ENCODE data around the gene RBKS. TPM values are rescaled to one million over a fixed set of nuclear protein-coding genes. Genes with fewer than 3 reads are reported as not detected.

RBKS gene
- total RNA-seq, 2 experiments from 2014 or later, result 2.6 to 3.0 TPM

GRCh38 chr2:27875089-27875881, 14.9 kb downstream of the RBKS start:
- Histone ChIP-seq H3K4me1 (ENCODE audit: insufficient read depth, low read length) (no peaks in the 10 kb centered on the region), H3K4me3 (ENCODE audit: low read length) (no peak overlapping the region), H3K27me3 (ENCODE audit: control insufficient read depth in 1 of 2, insufficient read depth in 2 of 2, low read length in 2 of 2) (no peaks in the 10 kb centered on the region), H3K36me3 (ENCODE audit: insufficient read depth, low read length) (no peaks in the 10 kb centered on the region), H3K27ac (ENCODE audit: low read depth in 1 of 2, low read length in 2 of 2) (no peak overlapping the region), H3K9me3 (ENCODE audit: control insufficient read depth in 1 of 2, insufficient read depth in 1 of 2, low read length in 2 of 2) (no peaks in the 10 kb centered on the region)
- CTCF ChIA-PET, result no interaction called here
- H3K27ac Mint-ChIP-seq, result no peak overlapping the region
- H3K4me1 Mint-ChIP-seq (ENCODE audit: low read depth), result no peaks in the 10 kb centered on the region
- no peaks in the 10 kb centered on the region for H3K27me3 Mint-ChIP-seq
- POLR2A ChIA-PET, result no interaction called here
- intact Hi-C loops (cut with DNase I, micrococcal nuclease), result no loop called here
- H3K36me3 Mint-ChIP-seq (ENCODE audit: low read depth), result peaks cover 5% of the 10 kb centered on the region
- DNase-seq (no peak), ATAC-seq (ENCODE audit: poor library complexity) (no peak)
- no peak overlapping the region for H3K4me3 Mint-ChIP-seq
- peaks cover 6% of the 10 kb centered on the region for H3K9me3 Mint-ChIP-seq
- TF ChIP-seq CTCF (IDR thresholded peaks at IDR 0.05), result no peak

GRCh38 chr2:27873091-27873490, 17.1 kb downstream of the RBKS start:
- Mint-ChIP-seq H3K4me3 (no peak overlapping the region), H3K36me3 (ENCODE audit: low read depth) (peaks cover 5% of the 10 kb centered on the region), H3K9me3 (peaks cover 6% of the 10 kb centered on the region), H3K4me1 (ENCODE audit: low read depth) (no peaks in the 10 kb centered on the region), H3K27ac (no peak overlapping the region), H3K27me3 (no peaks in the 10 kb centered on the region)
- TF ChIP-seq CTCF (IDR thresholded peaks at IDR 0.05), result no peak
- Histone ChIP-seq H3K4me3 (ENCODE audit: low read length) (no peak overlapping the region), H3K27me3 (ENCODE audit: control insufficient read depth in 1 of 2, insufficient read depth in 2 of 2, low read length in 2 of 2) (no peaks in the 10 kb centered on the region), H3K36me3 (ENCODE audit: insufficient read depth, low read length) (no peaks in the 10 kb centered on the region), H3K9me3 (ENCODE audit: control insufficient read depth in 1 of 2, insufficient read depth in 1 of 2, low read length in 2 of 2) (no peaks in the 10 kb centered on the region), H3K4me1 (ENCODE audit: insufficient read depth, low read length) (no peaks in the 10 kb centered on the region), H3K27ac (ENCODE audit: low read depth in 1 of 2, low read length in 2 of 2) (no peak overlapping the region)
- intact Hi-C loops (cut with DNase I, micrococcal nuclease), result no loop called here
- DNase-seq (no peak), ATAC-seq (ENCODE audit: poor library complexity) (no peak)
- CTCF ChIA-PET, result no interaction called here
- POLR2A ChIA-PET, result no interaction called here

GRCh38 chr2:27871802-27872201, 18.4 kb downstream of the RBKS start:
- no peak for ATAC-seq (ENCODE audit: poor library complexity)
- Histone ChIP-seq H3K9me3 (ENCODE audit: control insufficient read depth in 1 of 2, insufficient read depth in 1 of 2, low read length in 2 of 2) (no peaks in the 10 kb centered on the region), H3K36me3 (ENCODE audit: insufficient read depth, low read length) (no peaks in the 10 kb centered on the region), H3K27me3 (ENCODE audit: control insufficient read depth in 1 of 2, insufficient read depth in 2 of 2, low read length in 2 of 2) (no peaks in the 10 kb centered on the region), H3K4me1 (ENCODE audit: insufficient read depth, low read length) (no peaks in the 10 kb centered on the region), H3K27ac (ENCODE audit: low read depth in 1 of 2, low read length in 2 of 2) (no peak overlapping the region), H3K4me3 (ENCODE audit: low read length) (no peak overlapping the region)
- no peaks in the 10 kb centered on the region for H3K27me3 Mint-ChIP-seq
- POLR2A ChIA-PET, result no interaction called here
- TF ChIP-seq CTCF (IDR thresholded peaks at IDR 0.05), result no peak
- H3K9me3 Mint-ChIP-seq, result peaks cover 6% of the 10 kb centered on the region
- CTCF ChIA-PET, result no interaction called here
- DNase-seq, result no peak
- intact Hi-C loops (cut with DNase I, micrococcal nuclease), result no loop called here
- no peak overlapping the region for H3K4me3 Mint-ChIP-seq
- peaks cover 5% of the 10 kb centered on the region for H3K36me3 Mint-ChIP-seq (ENCODE audit: low read depth)
- no peaks in the 10 kb centered on the region for H3K4me1 Mint-ChIP-seq (ENCODE audit: low read depth)
- no peak overlapping the region for H3K27ac Mint-ChIP-seq

Measured in CD4-positive, alpha-beta T cell (primary cell).